Mesothelial cell of epicardium (in vitro differentiated cells): ENCODE results near the gene PUSL1. TPM values are rescaled to one million over a fixed set of nuclear protein-coding genes. Genes with fewer than 3 reads are reported as not detected.

ENCODE experiments used
- DNase-seq, 2 experiments: peaks; one replicate each; pipeline ENCODE4 v3.0.0; 2021; ENCODE audit warnings: low spot score in 2 of 2; ENCODE audit not compliant: unreplicated experiment in 2 of 2
- H3K27ac Mint-ChIP-seq: 2 replicates; pipeline ENCODE4 v1.8.0; 2021; ENCODE audit warnings: mixed read lengths
- H3K27me3 Mint-ChIP-seq: 2 replicates; pipeline ENCODE4 v1.8.0; 2021; ENCODE audit warnings: low read depth, mixed read lengths
- H3K36me3 Mint-ChIP-seq: 2 replicates; pipeline ENCODE4 v1.8.0; 2021; ENCODE audit warnings: mixed read lengths
- H3K4me1 Mint-ChIP-seq: 2 replicates; pipeline ENCODE4 v1.8.0; 2021; ENCODE audit warnings: mixed read lengths
- H3K4me3 Mint-ChIP-seq: 2 replicates; pipeline ENCODE4 v1.8.0; 2021; ENCODE audit warnings: mild to moderate bottlenecking, moderate library complexity, mixed read lengths
- H3K9me3 Mint-ChIP-seq: 2 replicates; pipeline ENCODE4 v1.8.0; 2021; ENCODE audit warnings: mixed read lengths
- CTCF ChIP-seq: fragments of 200-600 bp; sonication (generic); IDR thresholded peaks from one replicate; pipeline ENCODE4 v1.5.0; 2021; ENCODE audit warnings: antibody characterized with exemption; ENCODE audit not compliant: unreplicated experiment
- total RNA-seq: library from RNA; stranded (reverse); gene quantifications from 3 replicates; pipeline ENCODE4 v1.2.1, GENCODE V29; 2021

The PUSL1 gene
- total RNA-seq, 1 donor from 2014 or later = 12.7 TPM

GRCh38 chr1:1274299-1274930 lies 34.0 kb upstream of the PUSL1 start:
- peaks cover 1% of the 10 kb centered on the region for H3K36me3 Mint-ChIP-seq
- H3K4me1 Mint-ChIP-seq = peaks cover 33% of the 10 kb centered on the region
- H3K27me3 Mint-ChIP-seq = no peaks in the 10 kb centered on the region
- no peak for TF ChIP-seq CTCF
- H3K27ac Mint-ChIP-seq = peak overlapping the region; percentile 39
- no peak for DNase-seq
- H3K4me3 Mint-ChIP-seq = peak overlapping the region; percentile 72
- H3K9me3 Mint-ChIP-seq = no peaks in the 10 kb centered on the region

GRCh38 chr1:1274931-1275431 lies 33.4 kb upstream of the PUSL1 start:
- Mint-ChIP-seq H3K9me3 (no peaks in the 10 kb centered on the region), H3K36me3 (peaks cover 1% of the 10 kb centered on the region), H3K27ac (peak overlapping the region; percentile 39), H3K4me1 (peaks cover 32% of the 10 kb centered on the region), H3K4me3 (peak overlapping the region; percentile 72), H3K27me3 (no peaks in the 10 kb centered on the region)
- DNase-seq = no peak
- no peak for TF ChIP-seq CTCF

GRCh38 chr1:1275836-1276235 lies 32.6 kb upstream of the PUSL1 start:
- Mint-ChIP-seq H3K9me3 (no peaks in the 10 kb centered on the region), H3K27ac (no peak overlapping the region), H3K4me1 (peaks cover 25% of the 10 kb centered on the region), H3K27me3 (no peaks in the 10 kb centered on the region), H3K36me3 (peaks cover 1% of the 10 kb centered on the region), H3K4me3 (peak overlapping the region; percentile 37)
- no peak for TF ChIP-seq CTCF
- DNase-seq = no peak

GRCh38 chr1:1278620-1279019 lies 29.8 kb upstream of the PUSL1 start:
- Mint-ChIP-seq H3K4me1 (peaks cover 5% of the 10 kb centered on the region), H3K9me3 (no peaks in the 10 kb centered on the region), H3K4me3 (no peak overlapping the region), H3K36me3 (no peaks in the 10 kb centered on the region), H3K27ac (no peak overlapping the region), H3K27me3 (no peaks in the 10 kb centered on the region)
- no peak for DNase-seq
- no peak for TF ChIP-seq CTCF

GRCh38 chr1:1279028-1279427 lies 29.4 kb upstream of the PUSL1 start:
- Mint-ChIP-seq H3K36me3 (no peaks in the 10 kb centered on the region), H3K4me1 (peaks cover 5% of the 10 kb centered on the region), H3K27me3 (no peaks in the 10 kb centered on the region), H3K27ac (no peak overlapping the region), H3K9me3 (no peaks in the 10 kb centered on the region), H3K4me3 (no peak overlapping the region)
- no peak for DNase-seq
- TF ChIP-seq CTCF = no peak
